ACHN (cell line): ENCODE results near the gene GCNT2.
"Not testable (repeated sequence)": the region's sequence is repeated elsewhere in the genome, so short reads cannot be mapped to it uniquely, and the experiment has no call there.

Source experiments
- DNase-seq: peaks from one replicate; pipeline ENCODE4 v3.0.0-alpha.2; 2015
- in situ Hi-C: cut with HindIII; loops from 2 replicates; pipeline ENCODE4 v1.10.0; 2017; ENCODE audit warnings: low sequenced_read_pairs, low pct_ligation_motif_present, low pct_unique_long_range_greater_than_20kb

The GCNT2 gene

DNA sequence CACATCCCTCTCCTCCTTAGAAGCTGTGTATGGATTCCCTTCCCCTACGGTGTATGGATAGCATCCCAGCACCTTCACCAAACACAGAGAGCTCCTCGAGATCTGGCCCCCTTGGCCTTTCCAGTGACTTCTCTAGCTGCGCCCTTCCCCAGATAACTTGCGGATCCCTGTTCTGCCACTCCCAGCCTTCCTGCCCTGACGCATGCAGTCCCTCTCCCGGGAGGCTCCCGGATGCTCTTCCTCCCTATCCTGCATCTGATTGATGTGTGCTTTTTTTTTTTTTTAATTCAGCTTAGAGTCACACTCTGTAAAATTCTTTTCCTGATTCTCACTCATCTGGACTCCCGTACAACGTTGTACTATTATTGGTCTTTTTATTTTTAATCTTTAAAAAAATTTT, 44.8 kb downstream of the GCNT2 start:
- in situ Hi-C loops, result no loop called here
- no peak for DNase-seq

DNA sequence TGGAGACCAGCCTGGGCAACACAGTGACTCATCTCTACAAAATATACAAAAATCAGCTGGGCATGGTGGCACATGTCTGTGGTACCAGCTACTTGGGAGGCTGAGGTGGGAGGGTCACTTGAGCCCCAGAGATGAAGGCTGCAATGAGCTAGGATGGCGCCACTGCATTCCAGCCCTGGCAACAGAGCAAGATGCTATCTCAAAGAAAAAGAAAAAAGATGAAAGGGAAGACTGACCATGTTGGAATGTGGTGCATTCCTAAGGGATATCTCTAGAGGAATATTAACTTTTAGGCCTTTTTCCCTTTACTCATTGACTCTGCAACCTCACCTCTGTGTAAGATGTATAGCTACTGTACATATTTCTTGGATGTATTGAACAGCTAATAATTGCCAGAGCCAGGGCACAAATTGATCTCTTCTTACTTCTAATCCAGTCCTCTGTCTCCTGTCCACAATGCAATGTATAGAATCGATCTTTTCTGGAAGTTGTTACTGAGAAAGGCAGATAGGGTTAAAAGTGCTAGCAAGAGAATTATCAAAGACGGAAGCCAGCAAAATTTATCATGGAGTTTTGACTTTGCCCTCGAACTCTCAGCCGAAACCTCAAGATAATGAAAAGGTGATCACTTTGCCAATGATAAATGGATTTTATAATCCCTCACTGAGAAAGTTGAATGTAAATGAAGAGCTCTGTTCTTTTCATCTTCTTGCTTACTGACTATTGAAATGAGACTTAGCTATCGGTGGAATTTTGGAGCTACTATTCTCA, 46.3 kb downstream of the GCNT2 start:
- in situ Hi-C loops, result no loop called here

DNA sequence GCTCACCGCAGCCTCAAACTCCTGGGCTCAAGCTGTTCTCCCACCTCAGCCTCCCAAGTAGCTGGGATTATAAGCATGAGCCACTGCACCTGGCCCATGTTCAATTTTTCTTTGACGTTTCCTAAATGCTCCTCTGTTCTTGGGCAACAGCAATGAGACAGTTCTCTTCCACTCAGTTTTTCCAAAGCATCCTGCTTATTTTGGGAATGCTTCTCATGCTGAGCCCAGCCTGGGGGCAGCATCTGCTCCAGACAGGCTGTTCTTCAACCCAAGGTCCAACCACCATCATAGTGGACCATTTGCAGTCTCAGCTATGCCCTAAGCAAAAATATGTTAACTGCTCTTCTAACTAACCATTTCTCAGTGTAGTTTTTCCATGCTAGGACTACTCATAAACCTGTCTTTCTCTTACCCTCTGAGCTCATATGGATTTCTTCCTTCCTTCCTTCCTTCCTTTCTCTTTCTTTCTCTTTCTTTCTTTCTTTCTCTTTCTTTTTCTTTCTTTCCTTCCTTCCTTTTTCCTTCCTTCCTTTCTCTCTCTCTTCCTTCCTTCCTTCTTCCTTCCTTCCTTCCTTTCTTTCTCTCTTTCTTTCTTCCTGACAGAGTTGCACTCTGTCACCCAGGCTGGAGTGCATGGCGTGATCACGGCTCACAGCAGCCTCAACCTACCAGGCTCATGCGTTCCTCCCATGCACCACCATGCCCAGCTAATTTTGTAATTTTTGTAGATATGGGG, 48.4 kb downstream of the GCNT2 start:
- in situ Hi-C loops, result no loop called here
- DNase-seq, result no peak

More for the DNA sequence above, 46.3 kb downstream of the GCNT2 start:
- peak; percentile 73 for DNase-seq

DNA sequence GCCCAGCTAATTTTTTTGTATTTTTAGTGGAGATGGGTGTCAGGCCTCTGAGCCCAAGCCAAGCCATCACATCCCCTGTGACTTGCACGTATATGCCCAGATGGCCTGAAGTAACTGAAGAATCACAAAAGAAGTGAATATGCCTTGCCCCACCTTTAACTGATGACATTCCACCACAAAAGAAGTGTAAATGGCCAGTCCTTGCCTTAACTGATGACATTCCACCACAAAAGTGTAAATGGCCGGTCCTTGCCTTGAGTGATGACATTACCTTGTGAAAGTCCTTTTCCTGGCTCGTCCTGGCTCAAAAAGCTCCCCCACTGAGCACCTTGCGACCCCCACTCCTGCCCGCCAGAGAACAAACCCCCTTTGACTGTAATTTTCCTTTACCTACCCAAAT, 54.4 kb downstream of the GCNT2 start:
- DNase-seq, result not testable (repeated sequence)

DNA sequence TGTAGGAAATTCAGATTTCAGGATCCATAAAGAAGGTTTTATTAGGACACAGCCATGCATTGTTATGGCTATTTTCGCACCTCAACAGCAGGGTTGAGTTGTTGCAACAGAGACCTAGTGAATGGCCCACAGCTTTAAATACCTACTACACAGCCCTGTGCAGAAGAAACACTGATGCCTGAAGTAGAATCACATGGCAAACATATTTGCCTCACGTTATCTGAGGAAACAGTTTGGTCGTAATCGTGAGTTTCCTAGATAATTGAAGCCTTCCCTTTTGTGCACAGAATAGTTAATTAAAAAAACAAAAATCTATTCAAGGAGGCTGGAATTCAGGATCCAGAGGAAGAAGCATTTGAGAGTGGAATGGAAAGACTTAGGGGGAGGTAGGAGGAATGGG, 55.1 kb downstream of the GCNT2 start:
- in situ Hi-C loops, result no loop called here
- no peak for DNase-seq

More for the DNA sequence above, 54.4 kb downstream of the GCNT2 start:
- in situ Hi-C loops, result not testable (repeated sequence)

DNA sequence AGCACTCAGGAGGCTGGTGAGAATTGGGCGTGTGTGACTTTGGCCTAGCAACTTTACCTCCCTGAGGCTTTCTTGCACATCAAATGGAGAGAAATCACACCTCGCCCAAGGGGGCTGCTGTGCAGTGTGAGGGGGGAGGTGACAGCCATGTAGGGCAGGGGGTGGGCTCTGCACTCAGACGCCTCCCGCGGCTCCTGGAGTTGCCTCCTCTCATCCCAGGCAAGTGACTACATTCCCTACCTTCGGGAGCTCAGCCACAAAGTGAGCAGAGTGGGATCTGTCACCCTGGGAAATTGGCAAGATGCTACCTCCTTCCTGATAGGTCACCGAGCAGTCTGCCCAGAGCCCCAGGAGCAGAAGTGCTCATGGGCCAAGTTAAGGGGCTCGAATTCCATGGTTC, 56.0 kb downstream of the GCNT2 start:
- DNase-seq, result no peak
- in situ Hi-C loops, result no loop called here

DNA sequence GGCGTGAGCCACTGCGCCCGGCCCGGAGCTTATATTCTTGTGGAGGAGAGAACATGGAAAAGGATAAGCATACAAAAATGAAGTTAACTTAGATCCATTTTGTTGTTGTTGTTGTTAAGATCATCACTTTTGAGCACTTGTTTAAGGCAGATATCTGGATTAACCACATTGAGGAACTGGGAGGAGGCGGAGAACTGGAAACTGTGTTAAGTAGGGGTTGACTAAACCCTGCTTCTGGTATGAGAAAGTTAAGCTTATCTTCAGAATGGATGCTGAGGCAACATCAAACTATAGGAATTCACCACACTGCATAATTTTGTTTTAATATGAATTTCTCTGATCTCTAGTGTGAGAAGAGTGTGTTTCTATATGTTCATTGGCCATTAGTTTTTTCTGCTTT, 57.6 kb downstream of the GCNT2 start:
- no peak for DNase-seq
- in situ Hi-C loops, result no loop called here

DNA sequence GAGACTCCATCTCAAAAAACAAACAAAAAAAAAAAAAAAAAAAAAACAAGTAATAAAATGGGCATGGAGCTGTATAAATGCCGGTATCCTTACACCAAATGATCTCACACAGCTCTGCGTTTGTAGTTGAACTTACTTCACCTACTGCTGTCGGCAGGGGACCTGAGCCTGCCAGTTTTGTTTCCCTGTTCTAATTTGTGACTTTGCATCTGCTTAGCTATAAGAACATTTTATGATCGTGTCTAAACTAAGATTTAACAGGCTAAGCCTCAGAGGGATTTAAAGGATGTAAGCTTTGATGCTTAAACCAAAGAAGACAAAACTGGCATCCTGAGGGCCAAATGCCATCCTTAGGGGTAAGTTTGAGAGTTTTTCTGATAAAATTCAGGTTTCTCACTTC, 58.7 kb downstream of the GCNT2 start:
- in situ Hi-C loops, result no loop called here
- DNase-seq, result no peak

DNA sequence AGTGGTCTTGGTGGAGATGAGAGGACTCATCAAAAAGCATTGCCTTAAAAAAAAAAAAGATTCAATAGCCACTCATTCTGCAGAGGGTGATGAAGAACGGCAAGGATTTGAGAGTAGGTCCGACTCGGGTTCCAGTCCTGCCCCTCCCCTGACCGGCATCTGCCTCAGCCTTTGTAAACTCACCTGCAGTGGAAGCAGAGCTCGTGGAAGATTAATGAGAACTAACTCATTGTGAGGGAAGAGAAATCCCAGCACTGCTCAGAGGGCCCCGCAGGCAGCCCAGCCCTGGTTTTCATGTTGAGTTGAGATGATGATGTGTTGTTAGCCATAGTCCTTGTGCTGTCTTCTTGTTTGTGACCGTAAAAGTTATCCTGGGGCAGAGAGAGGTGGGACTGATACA, 59.4 kb downstream of the GCNT2 start:
- in situ Hi-C loops, result no loop called here

DNA sequence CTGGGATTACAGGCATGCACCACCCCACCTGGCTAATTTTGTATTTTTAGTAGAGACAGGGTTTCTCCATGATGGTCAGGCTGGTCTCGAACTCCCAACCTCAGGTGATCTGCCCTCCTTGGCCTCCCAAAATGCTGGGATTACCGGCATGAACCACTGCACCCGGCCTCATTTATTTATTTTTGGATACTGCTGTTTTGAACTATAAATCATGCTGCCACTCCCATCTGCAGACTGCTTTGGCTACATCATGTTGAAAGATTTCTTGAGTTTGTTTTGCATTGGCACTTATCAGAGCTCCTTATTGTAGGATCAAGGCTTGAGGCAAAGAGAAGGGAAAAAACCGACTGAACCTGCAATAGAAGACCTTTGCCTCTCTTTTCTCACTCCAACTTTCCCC, 60.3 kb downstream of the GCNT2 start:
- DNase-seq, in situ Hi-C loops: not testable (repeated sequence)

More for the DNA sequence above, 59.4 kb downstream of the GCNT2 start:
- no peak for DNase-seq

DNA sequence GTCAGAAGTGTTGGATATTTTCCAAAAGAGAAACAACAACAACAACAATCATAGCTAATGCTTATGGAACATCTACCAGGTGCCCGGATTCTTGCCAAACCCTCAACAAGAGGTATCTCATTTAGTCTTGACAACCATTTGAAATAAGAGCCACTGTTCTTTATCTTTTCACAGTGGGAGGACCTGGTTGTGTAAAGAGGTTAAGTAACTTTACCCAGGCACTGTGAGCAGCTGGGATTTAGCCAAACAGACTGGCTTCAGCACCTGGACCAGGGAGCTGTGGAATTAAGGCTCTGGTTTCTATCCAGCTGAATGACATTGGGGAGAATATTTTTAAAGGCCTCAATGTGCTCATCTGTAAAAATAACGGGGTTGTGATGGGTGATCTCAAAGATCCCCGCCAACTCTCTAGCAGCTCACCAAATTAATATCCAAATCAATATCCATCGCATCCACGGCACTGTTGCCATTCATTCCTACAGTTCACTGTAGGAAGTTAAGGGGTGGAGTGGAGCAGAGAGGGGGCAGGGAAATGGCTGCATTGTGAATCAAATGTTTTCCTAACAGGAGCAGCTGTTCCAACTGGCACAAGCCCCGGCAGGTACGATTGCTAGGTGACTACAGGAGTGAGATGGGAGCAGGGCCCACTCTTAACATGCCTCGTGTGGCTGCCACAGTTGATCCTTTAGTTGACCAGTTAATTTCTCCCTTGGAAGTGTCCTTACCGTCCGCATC, 61.8 kb downstream of the GCNT2 start:
- DNase-seq, result no peak
- in situ Hi-C loops, result no loop called here

DNA sequence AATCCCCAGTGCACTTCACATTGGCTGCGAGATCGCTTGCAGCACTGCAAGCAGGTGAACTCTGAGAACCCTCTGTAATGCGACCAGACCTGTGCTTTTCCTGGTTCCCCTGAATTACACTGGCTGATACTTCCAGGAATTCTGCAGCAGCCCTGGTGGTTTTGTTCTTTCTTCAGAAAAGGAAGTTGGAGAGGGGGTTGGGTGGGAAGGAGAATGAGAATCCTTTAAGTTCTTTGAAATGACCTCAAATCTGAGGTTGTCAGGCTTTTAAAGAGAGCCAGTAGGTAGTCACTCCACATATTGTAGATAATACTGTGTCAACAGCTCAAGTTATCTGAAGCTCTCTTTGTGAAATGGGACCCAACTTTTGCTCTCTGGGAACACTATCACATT, 62.4 kb downstream of the GCNT2 start:
- in situ Hi-C loops, result no loop called here
- no peak for DNase-seq

DNA sequence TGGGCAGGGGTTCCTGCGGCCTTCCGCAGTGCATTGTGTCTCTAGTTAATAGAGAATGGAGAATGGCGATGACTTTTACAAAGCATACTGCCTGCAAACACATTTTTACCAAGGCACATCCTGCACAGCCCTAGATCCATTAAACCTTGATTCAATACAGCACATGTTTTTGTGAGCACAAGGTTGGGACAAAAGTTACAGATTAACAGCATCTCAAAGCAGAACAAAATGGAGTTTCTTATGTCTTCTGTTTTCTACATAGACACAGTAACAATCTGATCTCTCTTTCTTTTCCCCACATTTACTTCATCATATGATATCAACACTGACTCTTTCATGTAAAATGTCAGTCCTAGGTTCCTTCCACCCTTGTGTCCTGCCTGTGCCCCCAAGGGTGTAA, 63.5 kb downstream of the GCNT2 start:
- DNase-seq, result no peak
- in situ Hi-C loops, result no loop called here

DNA sequence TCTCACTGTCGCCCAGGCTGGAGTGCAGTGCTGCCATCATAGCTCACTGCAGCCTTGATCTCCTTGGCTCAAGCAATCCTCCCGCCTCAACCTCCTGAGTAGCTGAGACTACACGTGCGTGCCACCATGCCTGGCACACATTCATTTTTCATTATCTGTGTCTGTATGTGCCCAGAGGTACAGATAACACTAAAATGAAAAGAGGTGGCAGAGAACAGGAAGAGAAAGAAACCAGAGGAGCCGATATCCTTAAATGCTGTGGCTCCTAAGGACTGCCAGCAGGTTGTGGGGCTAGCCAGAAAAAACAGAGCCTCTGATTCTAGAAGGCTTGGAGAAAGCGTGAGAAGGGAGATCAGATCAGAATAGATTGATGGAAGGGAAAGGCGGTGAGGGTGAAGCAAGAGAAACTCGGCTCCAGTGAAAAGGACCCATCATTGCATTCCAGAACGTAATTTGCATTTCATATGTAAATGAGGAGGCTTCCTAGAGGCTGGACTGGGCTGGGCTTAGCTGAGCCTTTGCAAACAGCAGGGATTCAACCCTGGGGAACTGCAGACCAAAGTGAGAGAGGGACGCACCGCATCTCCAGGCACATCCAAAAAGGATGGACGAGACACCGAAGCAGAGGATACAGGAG, 64.2 kb downstream of the GCNT2 start:
- DNase-seq, result no peak
- in situ Hi-C loops, result no loop called here

DNA sequence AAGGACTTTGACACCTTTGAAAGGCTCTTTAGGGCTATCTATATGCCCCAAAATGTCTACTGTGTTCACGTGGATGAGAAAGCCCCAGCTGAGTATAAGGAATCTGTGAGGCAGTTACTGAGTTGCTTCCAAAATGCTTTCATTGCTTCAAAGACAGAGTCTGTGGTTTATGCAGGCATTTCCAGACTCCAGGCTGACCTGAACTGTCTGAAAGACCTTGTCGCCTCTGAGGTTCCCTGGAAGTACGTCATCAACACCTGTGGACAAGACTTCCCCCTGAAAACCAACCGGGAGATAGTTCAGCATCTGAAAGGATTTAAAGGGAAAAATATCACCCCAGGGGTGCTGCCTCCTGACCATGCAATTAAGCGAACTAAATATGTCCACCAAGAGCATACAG, 65.2 kb downstream of the GCNT2 start:
- in situ Hi-C loops, result no loop called here

DNA sequence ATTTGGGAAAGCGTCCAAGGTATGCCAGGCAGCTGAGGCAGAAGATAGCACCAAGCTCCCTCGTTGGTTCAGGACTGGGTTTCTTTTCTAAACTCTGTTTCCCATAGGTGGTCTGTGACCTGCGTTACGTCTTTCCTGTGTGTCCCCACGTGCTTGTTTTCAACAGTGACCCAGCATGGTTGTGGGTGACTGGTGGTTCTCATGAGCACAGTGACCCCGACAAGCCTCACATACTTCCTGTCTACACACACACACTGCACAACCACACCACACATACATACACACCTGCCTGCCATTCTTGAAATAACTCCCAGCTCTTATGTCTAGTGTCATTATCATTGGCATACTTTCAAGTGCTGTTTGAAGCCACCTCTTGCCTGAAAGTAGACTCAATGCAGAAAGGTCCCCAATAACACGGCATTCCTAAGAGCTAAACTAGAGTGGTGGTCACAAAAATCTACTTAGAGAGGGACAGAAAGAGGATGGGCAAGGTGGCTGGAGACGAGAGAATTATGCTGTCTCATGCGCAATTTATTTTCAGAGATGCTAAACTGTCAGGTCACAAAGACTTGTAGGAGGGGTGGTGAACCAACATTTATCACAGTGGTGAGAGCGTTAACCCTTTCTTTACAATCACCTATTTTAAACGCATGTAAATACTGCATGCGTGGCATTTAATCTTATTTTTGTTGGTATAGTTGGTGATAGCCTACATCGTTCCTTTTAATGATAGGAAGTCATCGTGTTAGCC, 66.7 kb downstream of the GCNT2 start:
- no peak for DNase-seq
- in situ Hi-C loops, result no loop called here

More for the DNA sequence above, 65.2 kb downstream of the GCNT2 start:
- DNase-seq, result no peak

DNA sequence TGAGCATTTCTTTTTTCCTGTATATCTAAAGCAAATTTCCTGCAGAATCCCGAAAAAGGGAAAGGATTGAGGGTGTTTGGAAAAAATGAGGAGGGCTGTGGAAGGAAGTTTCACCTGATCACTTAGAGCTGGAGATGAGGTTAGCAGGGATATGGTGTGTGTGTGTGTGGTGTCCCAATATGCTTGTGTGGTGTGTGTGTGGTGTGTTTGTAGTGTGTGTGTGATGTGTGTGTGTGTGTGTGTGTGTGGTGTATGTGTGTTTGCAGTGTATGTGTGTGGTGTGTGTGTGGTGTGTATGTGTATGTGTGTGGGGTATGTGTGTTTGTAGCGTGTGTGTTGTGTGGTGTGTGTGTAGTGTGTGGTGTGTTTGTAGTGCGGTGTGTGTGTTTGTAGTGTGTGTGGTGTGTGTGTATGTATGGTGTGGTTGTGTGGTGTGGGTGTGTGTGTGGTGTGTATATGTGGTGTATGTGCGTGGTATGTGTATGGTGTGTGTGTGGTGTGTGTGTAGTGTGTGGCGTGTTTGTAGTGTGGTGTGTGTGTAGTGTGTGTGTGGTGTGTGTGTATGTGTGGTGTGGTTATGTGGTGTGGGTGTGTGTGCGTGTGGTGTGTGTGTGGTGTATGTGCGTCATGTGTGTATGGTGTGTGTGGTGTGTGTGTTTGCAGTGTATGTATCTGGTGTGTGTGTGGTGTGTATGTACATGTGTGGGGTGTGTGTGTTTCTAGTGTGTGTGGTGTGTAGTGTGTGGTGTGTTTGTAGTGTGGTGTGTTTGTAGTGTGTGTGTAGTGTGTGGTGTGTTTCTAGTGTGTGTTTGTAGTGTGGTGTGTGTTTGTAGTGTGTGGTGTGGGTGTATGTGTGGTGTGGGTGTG, 67.6 kb downstream of the GCNT2 start:
- in situ Hi-C loops, result no loop called here
- DNase-seq, result no peak

DNA sequence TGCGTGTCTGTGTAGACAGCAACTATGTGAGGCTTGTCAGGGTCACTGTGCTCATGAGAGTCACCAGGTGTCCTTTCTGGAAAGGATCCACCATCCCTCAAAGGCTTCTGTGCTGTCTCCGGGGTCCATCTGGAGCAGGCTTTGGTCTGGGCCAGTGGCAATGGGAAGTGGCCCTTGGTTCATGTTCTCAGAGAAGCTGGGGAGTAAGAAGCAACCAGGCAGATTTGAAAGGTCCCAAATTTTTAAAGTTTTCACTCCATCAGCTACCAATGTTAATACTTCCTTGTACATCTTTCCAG, 68.2 kb downstream of the GCNT2 start:
- in situ Hi-C loops, result no loop called here
- no peak for DNase-seq
